Measurements from ENCODE around the gene HNRNPR. TPM values are rescaled to one million over a fixed set of nuclear protein-coding genes. Genes with fewer than 3 reads are reported as not detected.

The HNRNPR gene
- polyA plus RNA-seq, 1 of the 3 experiments (the other 2 are of a cell fraction), result 111 TPM

- H3K9me3 ChIP-seq, result no peaks in the 10 kb centered on the region
- no peaks in the 10 kb centered on the region; a peak in 1 of 4 replicates for H3K4me1 ChIP-seq (ENCODE audit: control insufficient read depth in 1 of 2, insufficient read depth in 2 of 2, low read depth in 1 of 2, low read length in 1 of 2)
- H3K79me2 ChIP-seq (ENCODE audit: insufficient read depth), result no peaks in the 10 kb centered on the region
- H3K36me3 ChIP-seq (replicated peaks in 1 of 2; ENCODE audit: control insufficient read depth in 1 of 2, insufficient read depth in 2 of 2, low read length in 1 of 2), result peaks cover 39 to 73% of the 10 kb centered on the region in 2 experiments
- ChIA-PET POLR2A (no interaction called here), CTCF (interaction anchor here (1.0 to 1.2 kb wide), 3 partner anchors 8 to 113 kb away, joined by 3 to 6 read pairs (median 3); no protein-coding TSS in a partner anchor)
- H3F3A ChIP-seq (replicated peaks; ENCODE audit: insufficient read depth), result peaks cover 44% of the 10 kb centered on the region
- 98% methylated on average over 9 of the region's 9 CpGs for WGBS (ENCODE audit: low lambda C conversion rate)
- no peak overlapping the region for H3K9ac ChIP-seq
- H2AFZ ChIP-seq (ENCODE audit: low read depth), result no peak overlapping the region
- H3K4me2 ChIP-seq, result no peak overlapping the region
- no peak overlapping the region; a peak in 1 of 4 replicates for H3K27ac ChIP-seq (ENCODE audit: low read depth in 2 of 2, low read length in 1 of 2)
- no peak overlapping the region for H3K4me3 ChIP-seq (ENCODE audit: low read depth in 2 of 2, low read length in 1 of 2)
- H3K9me2 ChIP-seq, result no peaks in the 10 kb centered on the region
- H3K27me3 ChIP-seq (ENCODE audit: insufficient read depth), result no peaks in the 10 kb centered on the region
- TF ChIP-seq JUND (IDR thresholded peaks at IDR 0.05), result no peak
- TF ChIP-seq EP300 (IDR thresholded peaks at IDR 0.05; ENCODE audit: borderline replicate concordance in 1 of 2, low read depth in 1 of 2, low read length in 1 of 2), result no peak
- no peak for TF ChIP-seq USF1 (IDR thresholded peaks at IDR 0.05; ENCODE audit: borderline replicate concordance, low read depth)
- TF ChIP-seq RXRA (IDR thresholded peaks at IDR 0.05; ENCODE audit: borderline replicate concordance, low read depth), result no peak
- no peak for TF ChIP-seq FOXM1 (IDR thresholded peaks at IDR 0.05; ENCODE audit: low read depth)
- TF ChIP-seq CTCF (IDR thresholded peaks at IDR 0.05), result no peak
- H4K20me1 ChIP-seq (ENCODE audit: insufficient read depth), result no peaks in the 10 kb centered on the region
- DNase-seq, result no peak
These were observed 53.1 kb downstream of the HNRNPR start for GRCh38 chr1:23290836-23291565.

- TF ChIP-seq MXI1 (IDR thresholded peaks at IDR 0.05; ENCODE audit: low read depth, low read length), result no peak
- no peaks in the 10 kb centered on the region for H3K9me2 ChIP-seq
- no peaks in the 10 kb centered on the region for H3K79me2 ChIP-seq (ENCODE audit: insufficient read depth)
- no peak overlapping the region for H3K4me3 ChIP-seq (ENCODE audit: low read depth in 2 of 2, low read length in 1 of 2)
- DNase-seq, result no peak
- peaks cover 0 to 7% of the 10 kb centered on the region in 2 experiments; a peak in 3 of 4 replicates for H3K4me1 ChIP-seq (ENCODE audit: control insufficient read depth in 1 of 2, insufficient read depth in 2 of 2, low read depth in 1 of 2, low read length in 1 of 2)
- H3F3A ChIP-seq (replicated peaks; ENCODE audit: insufficient read depth), result peaks cover 50% of the 10 kb centered on the region
- peaks cover 51 to 73% of the 10 kb centered on the region in 2 experiments for H3K36me3 ChIP-seq (replicated peaks in 1 of 2; ENCODE audit: control insufficient read depth in 1 of 2, insufficient read depth in 2 of 2, low read length in 1 of 2)
- H3K27ac ChIP-seq (ENCODE audit: low read depth in 2 of 2, low read length in 1 of 2), result no peak overlapping the region
- H3K27me3 ChIP-seq (ENCODE audit: insufficient read depth), result no peaks in the 10 kb centered on the region
- H3K9ac ChIP-seq, result no peak overlapping the region
- no peak overlapping the region for H3K4me2 ChIP-seq
- ChIA-PET POLR2A (no interaction called here), CTCF (no interaction called here)
- WGBS (ENCODE audit: low lambda C conversion rate), result 87% methylated on average over 3 of the region's 3 CpGs
- H3K9me3 ChIP-seq, result no peaks in the 10 kb centered on the region
- no peaks in the 10 kb centered on the region for H4K20me1 ChIP-seq (ENCODE audit: insufficient read depth)
- H2AFZ ChIP-seq (ENCODE audit: low read depth), result no peak overlapping the region
These were observed 55.4 kb downstream of the HNRNPR start for GRCh38 chr1:23288671-23289070.

GRCh38 chr1:23288201-23288600 lies 55.9 kb downstream of the HNRNPR start:
- CTCF ChIA-PET, result no interaction called here
- Histone ChIP-seq H3K4me1 (ENCODE audit: control insufficient read depth in 1 of 2, insufficient read depth in 2 of 2, low read depth in 1 of 2, low read length in 1 of 2) (peaks cover 0 to 12% of the 10 kb centered on the region in 2 experiments; a peak in 3 of 4 replicates), H3K27ac (ENCODE audit: low read depth in 2 of 2, low read length in 1 of 2) (no peak overlapping the region)
- TF ChIP-seq NRF1 (IDR thresholded peaks at IDR 0.05; ENCODE audit: low read depth, low read length), result no peak
- no peak for TF ChIP-seq USF2 (IDR thresholded peaks at IDR 0.05; ENCODE audit: borderline replicate concordance, low read depth, low read length)
- TF ChIP-seq TEAD4 (IDR thresholded peaks at IDR 0.05; ENCODE audit: borderline replicate concordance, insufficient read depth), result no peak
- no peak for TF ChIP-seq YY1 (IDR thresholded peaks at IDR 0.05; ENCODE audit: low read depth)
- no peak for TF ChIP-seq ZBTB33 (IDR thresholded peaks at IDR 0.05; ENCODE audit: borderline replicate concordance, low read depth)
- no peak for TF ChIP-seq CTCF (IDR thresholded peaks at IDR 0.05)
- no peak for TF ChIP-seq FOXM1 (IDR thresholded peaks at IDR 0.05; ENCODE audit: low read depth)

More at GRCh38 chr1:23288201-23288600, 55.9 kb downstream of the HNRNPR start:
- POLR2A ChIA-PET, result no interaction called here
- Histone ChIP-seq H3K9me3 (no peaks in the 10 kb centered on the region), H3K4me3 (ENCODE audit: low read depth in 2 of 2, low read length in 1 of 2) (no peak overlapping the region), H3F3A (replicated peaks; ENCODE audit: insufficient read depth) (peaks cover 50% of the 10 kb centered on the region), H3K9me2 (no peaks in the 10 kb centered on the region), H2AFZ (ENCODE audit: low read depth) (no peak overlapping the region), H3K27me3 (ENCODE audit: insufficient read depth) (no peaks in the 10 kb centered on the region), H4K20me1 (ENCODE audit: insufficient read depth) (no peaks in the 10 kb centered on the region), H3K4me2 (no peak overlapping the region), H3K79me2 (ENCODE audit: insufficient read depth) (no peaks in the 10 kb centered on the region), H3K36me3 (replicated peaks in 1 of 2; ENCODE audit: control insufficient read depth in 1 of 2, insufficient read depth in 2 of 2, low read length in 1 of 2) (peaks cover 55 to 78% of the 10 kb centered on the region in 2 experiments), H3K9ac (no peak overlapping the region)
- no peak for DNase-seq
